22Rv1 (cell line): Measurements from ENCODE around the gene NPFF.

Experiments
- CTCF ChIP-seq: fragments of 450-650 bp; IDR thresholded peaks from 2 replicates; pipeline ENCODE4 v1.5.1; 2017; ENCODE audit warnings: mild to moderate bottlenecking
- ZFX ChIP-seq: fragments of 450-650 bp; IDR thresholded peaks from 2 replicates; pipeline ENCODE4 v1.6.1; 2017; ENCODE audit warnings: antibody characterized with exemption, borderline replicate concordance

- TF ChIP-seq CTCF: no peak
- TF ChIP-seq ZFX: no peak
Measured at GRCh38 chr12:53492188-53492587, 15.1 kb downstream of the NPFF start.
